Fibroblast of lung (primary cell): ENCODE results near the gene ALAS1. TPM values are rescaled to one million over a fixed set of nuclear protein-coding genes. Genes with fewer than 3 reads are reported as not detected.

ENCODE experiments used
- DNase-seq, 2 donors: peaks; one replicate each; pipeline versions ENCODE4 v3.0.0 to v3.0.0-alpha.2; 2010; ENCODE audit warnings: low read depth in 2 of 2
- H2AFZ ChIP-seq: 2 replicates; pipeline ENCODE4 v1.5.1; 2012; ENCODE audit warnings: low read length, control low read depth, inconsistent platforms
- H3K27ac ChIP-seq: 2 replicates; pipeline ENCODE4 v1.5.1; 2011; ENCODE audit warnings: low read length, control low read depth; ENCODE audit not compliant: insufficient read depth
- H3K27me3 ChIP-seq: 2 replicates; pipeline ENCODE4 v1.5.1; 2011; ENCODE audit warnings: mild to moderate bottlenecking, low read length; ENCODE audit not compliant: control insufficient read depth, insufficient read depth
- H3K36me3 ChIP-seq: 2 replicates; pipeline ENCODE4 v1.5.1; 2011; ENCODE audit warnings: low read length; ENCODE audit not compliant: control insufficient read depth, insufficient read depth
- H3K4me1 ChIP-seq: 2 replicates; pipeline ENCODE4 v1.5.1; 2011; ENCODE audit warnings: low read length; ENCODE audit not compliant: control insufficient read depth, insufficient read depth; ENCODE audit errors: extremely low read depth
- H3K4me2 ChIP-seq: 2 replicates; pipeline ENCODE4 v1.5.1; 2011; ENCODE audit warnings: low read length, control low read depth; ENCODE audit not compliant: insufficient read depth; ENCODE audit errors: extremely low read depth
- H3K4me3 ChIP-seq, 4 experiments: fragments of 200-600 bp in 1 of 4; sonication (generic) in 1 of 4; replicated peaks in 1 of 4; 2 replicates each; pipeline ENCODE4 v1.5.1; 2011 to 2016; ENCODE audit warnings: low read length in 4 of 4, low read depth in 3 of 4, mild to moderate bottlenecking in 3 of 4, control low read depth in 2 of 4, inconsistent platforms in 1 of 4, mixed read lengths in 1 of 4; ENCODE audit not compliant: insufficient read depth in 1 of 4; ENCODE audit errors: control extremely low read depth in 1 of 4
- H3K79me2 ChIP-seq: 2 replicates; pipeline ENCODE4 v1.5.1; 2012; ENCODE audit warnings: mild to moderate bottlenecking, low read length, inconsistent platforms; ENCODE audit not compliant: control insufficient read depth, insufficient read depth
- H3K9ac ChIP-seq: 2 replicates; pipeline ENCODE4 v1.5.1; 2011; ENCODE audit warnings: mild to moderate bottlenecking, low read length, control low read depth; ENCODE audit not compliant: insufficient read depth
- H3K9me3 ChIP-seq: 2 replicates; pipeline ENCODE4 v1.5.1; 2012; ENCODE audit warnings: low read depth, low read length; ENCODE audit not compliant: control insufficient read depth, insufficient read depth
- H4K20me1 ChIP-seq: 2 replicates; pipeline ENCODE4 v1.5.1; 2011; ENCODE audit warnings: low read length; ENCODE audit not compliant: control insufficient read depth, insufficient read depth; ENCODE audit errors: extremely low read depth
- CTCF ChIP-seq, 2 donors: IDR thresholded peaks in 1 of 2; conservative IDR thresholded peaks in 1 of 2; 1 replicate in 1 of 2; 2 replicates in 1 of 2; pipeline ENCODE4 v1.5.1; 2011 to 2012; ENCODE audit warnings: low read length in 2 of 2, control low read depth in 1 of 2, inconsistent platforms in 1 of 2, low read depth in 1 of 2, mild to moderate bottlenecking in 1 of 2
- EZH2 ChIP-seq: IDR thresholded peaks from 2 replicates; pipeline ENCODE4 v1.5.1; 2012; ENCODE audit warnings: low read length, control low read depth, mild to moderate bottlenecking; ENCODE audit errors: missing control alignments
- polyA plus RNA-seq, 2 donors: library from polyadenylated mRNA; depleted of rRNA in 1 of 2; stranded (reverse) in 1 of 2; unstranded in 1 of 2; fragments of >200 nt; gene quantifications; 2 replicates each; pipeline ENCODE4 v1.2.1, GENCODE V29; 2011 to 2012; ENCODE audit warnings: missing spikeins in 1 of 2
- total RNA-seq: library from RNA; depleted of rRNA; stranded (reverse); fragments of >200 nt; gene quantifications from 2 replicates; pipeline ENCODE4 v1.2.1, GENCODE V29; 2014

Gene ALAS1
- total and polyA plus RNA-seq, 2 donors (not counting 1 experiment from before 2014, with no cell fraction given): 60.9 to 61.8 TPM

- H3K4me3 ChIP-seq: no peak overlapping the region
- H3K9me3 ChIP-seq: no peaks in the 10 kb centered on the region
- H3K79me2 ChIP-seq: no peaks in the 10 kb centered on the region
- H3K9ac ChIP-seq: no peak overlapping the region
- no peak overlapping the region for H2AFZ ChIP-seq
- no peak for DNase-seq
- H3K27ac ChIP-seq: no peak overlapping the region
- H3K27me3 ChIP-seq: no peaks in the 10 kb centered on the region
- no peaks in the 10 kb centered on the region for H4K20me1 ChIP-seq
- no peak overlapping the region for H3K4me2 ChIP-seq
- TF ChIP-seq CTCF (conservative IDR thresholded peaks at IDR 0.05 in 1 of 2, IDR thresholded peaks at IDR 0.05 in 1 of 2; ENCODE audit: low read depth in 1 of 2, low read length in 2 of 2) (no peak), EZH2 (no peak)
- peaks cover 33% of the 10 kb centered on the region for H3K36me3 ChIP-seq
- no peaks in the 10 kb centered on the region for H3K4me1 ChIP-seq
These were observed 13.4 kb downstream of the ALAS1 start for GRCh38 chr3:52211268-52211891.

- H3K36me3 ChIP-seq: peaks cover 28% of the 10 kb centered on the region
These were observed 15.0 kb downstream of the ALAS1 start for GRCh38 chr3:52213005-52213404.

GRCh38 chr3:52213901-52214300 is 15.9 kb downstream of the ALAS1 start:
- Histone ChIP-seq H3K9ac (no peak overlapping the region), H3K27me3 (no peaks in the 10 kb centered on the region)

More at GRCh38 chr3:52213005-52213404, 15.0 kb downstream of the ALAS1 start:
- no peak for TF ChIP-seq CTCF (conservative IDR thresholded peaks at IDR 0.05 in 1 of 2, IDR thresholded peaks at IDR 0.05 in 1 of 2; ENCODE audit: low read depth in 1 of 2, low read length in 2 of 2)
- TF ChIP-seq EZH2: no peak
- Histone ChIP-seq H3K9ac (no peak overlapping the region), H4K20me1 (no peaks in the 10 kb centered on the region), H3K79me2 (no peaks in the 10 kb centered on the region), H3K4me2 (no peak overlapping the region), H3K27me3 (no peaks in the 10 kb centered on the region), H3K27ac (no peak overlapping the region), H3K4me3 (no peak overlapping the region), H3K9me3 (no peaks in the 10 kb centered on the region), H2AFZ (no peak overlapping the region), H3K4me1 (peaks cover 9% of the 10 kb centered on the region)
- DNase-seq: no peak

More at GRCh38 chr3:52213901-52214300, 15.9 kb downstream of the ALAS1 start:
- Histone ChIP-seq H3K4me2 (no peak overlapping the region), H3K4me1 (peaks cover 9% of the 10 kb centered on the region), H2AFZ (no peak overlapping the region), H4K20me1 (no peaks in the 10 kb centered on the region), H3K79me2 (no peaks in the 10 kb centered on the region), H3K36me3 (peaks cover 27% of the 10 kb centered on the region), H3K4me3 (no peak overlapping the region), H3K9me3 (no peaks in the 10 kb centered on the region), H3K27ac (no peak overlapping the region)
- TF ChIP-seq EZH2 (no peak), CTCF (conservative IDR thresholded peaks at IDR 0.05 in 1 of 2, IDR thresholded peaks at IDR 0.05 in 1 of 2; ENCODE audit: low read depth in 1 of 2, low read length in 2 of 2) (no peak)
- no peak for DNase-seq
